Measurements from ENCODE around the gene TCHH.
"Not testable (repeated sequence)": the region's sequence is repeated elsewhere in the genome, so short reads cannot be mapped to it uniquely, and the experiment has no call there.

Gene TCHH

GRCh38 chr1:152107984-152108881 lies 7.0 kb downstream of the TCHH start:
- peak; percentile 30 for DNase-seq
- H3K36me3 Mint-ChIP-seq (ENCODE audit: low read depth): no peaks in the 10 kb centered on the region
- no peaks in the 10 kb centered on the region for H3K4me1 Mint-ChIP-seq (ENCODE audit: low read depth)
- peak overlapping the region; percentile 9 for H3K27ac Mint-ChIP-seq
- peaks cover 9% of the 10 kb centered on the region for H3K27me3 Mint-ChIP-seq
- H3K4me3 Mint-ChIP-seq: no peak overlapping the region
- H3K9me3 Mint-ChIP-seq: no peaks in the 10 kb centered on the region

DNA sequence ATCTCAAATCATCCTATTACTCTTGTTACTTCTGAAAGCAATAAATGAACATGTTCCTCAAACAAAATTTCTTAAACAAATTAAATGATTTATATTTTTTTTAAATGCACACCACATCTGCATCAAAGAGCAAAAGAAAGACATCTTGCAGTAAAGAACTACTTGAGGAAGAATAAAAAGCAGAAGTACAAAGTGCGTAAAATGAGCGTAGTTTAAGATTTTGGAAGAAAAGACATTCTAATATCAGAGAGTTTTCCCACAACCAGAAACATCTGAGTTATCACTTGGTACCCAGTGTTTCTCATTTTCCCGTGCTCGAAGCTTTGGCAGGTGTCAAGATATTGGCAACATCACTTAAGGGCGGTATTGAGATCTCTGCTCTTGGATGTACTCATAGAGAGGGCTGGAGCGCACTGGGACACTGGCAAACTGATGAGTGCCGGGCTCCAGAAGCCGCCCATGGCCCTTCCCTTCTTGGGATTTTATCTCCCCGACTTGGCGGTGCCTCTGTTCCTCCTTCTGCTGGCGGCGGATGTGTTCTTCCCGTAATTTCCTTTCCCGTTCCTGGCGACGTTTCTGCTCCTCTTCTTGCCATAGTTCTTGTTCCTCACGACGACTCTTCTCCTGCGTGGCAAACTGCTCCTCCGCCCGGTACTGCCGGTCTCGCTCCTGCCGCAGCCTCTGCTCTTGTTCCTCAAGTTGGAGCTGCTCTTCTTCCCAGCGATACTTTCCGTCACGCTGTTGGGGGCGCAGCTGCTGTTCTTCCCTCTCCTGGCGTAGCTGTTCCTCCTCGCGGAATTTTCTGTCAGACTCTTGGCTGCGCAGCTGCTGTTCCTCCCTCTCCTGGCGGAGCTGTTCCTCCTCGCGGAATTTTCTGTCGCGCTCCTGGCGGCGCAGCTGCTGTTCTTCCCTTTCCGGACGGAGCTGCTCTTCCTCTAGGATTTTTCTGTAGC lies 7.9 kb downstream of the TCHH start:
- H3K36me3 Mint-ChIP-seq (ENCODE audit: low read depth): no peaks in the 10 kb centered on the region
- peak; percentile 32 for DNase-seq
- H3K9me3 Mint-ChIP-seq: no peaks in the 10 kb centered on the region
- no peak overlapping the region for H3K27ac Mint-ChIP-seq
- H3K27me3 Mint-ChIP-seq: peaks cover 15% of the 10 kb centered on the region
- H3K4me1 Mint-ChIP-seq (ENCODE audit: low read depth): no peaks in the 10 kb centered on the region
- no peak overlapping the region for H3K4me3 Mint-ChIP-seq

DNA sequence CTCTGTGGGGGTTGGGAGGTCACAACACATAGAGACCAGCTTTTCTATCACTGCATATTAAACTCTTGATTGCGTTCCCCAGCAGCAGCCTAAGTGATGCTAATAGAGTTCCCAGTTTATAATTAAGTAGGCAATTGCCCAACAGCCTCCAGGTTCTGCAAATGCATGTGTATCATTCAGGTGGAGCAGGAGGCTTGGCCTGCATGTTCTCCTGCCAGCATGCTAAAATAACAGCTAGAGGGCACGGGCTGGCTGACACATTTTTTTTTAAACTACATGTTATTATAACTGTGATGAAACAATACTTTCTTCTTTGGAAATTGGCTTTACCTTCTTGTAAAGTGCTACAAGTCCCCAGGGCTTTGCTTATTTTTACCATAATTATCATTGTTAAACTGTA lies 10.4 kb downstream of the TCHH start:
- peaks cover 36% of the 10 kb centered on the region for H3K27me3 Mint-ChIP-seq
- no peaks in the 10 kb centered on the region for H3K9me3 Mint-ChIP-seq
- H3K4me3 Mint-ChIP-seq: no peak overlapping the region
- H3K36me3 Mint-ChIP-seq (ENCODE audit: low read depth): no peaks in the 10 kb centered on the region
- no peaks in the 10 kb centered on the region for H3K4me1 Mint-ChIP-seq (ENCODE audit: low read depth)
- no peak overlapping the region for H3K27ac Mint-ChIP-seq
- no peak for DNase-seq

DNA sequence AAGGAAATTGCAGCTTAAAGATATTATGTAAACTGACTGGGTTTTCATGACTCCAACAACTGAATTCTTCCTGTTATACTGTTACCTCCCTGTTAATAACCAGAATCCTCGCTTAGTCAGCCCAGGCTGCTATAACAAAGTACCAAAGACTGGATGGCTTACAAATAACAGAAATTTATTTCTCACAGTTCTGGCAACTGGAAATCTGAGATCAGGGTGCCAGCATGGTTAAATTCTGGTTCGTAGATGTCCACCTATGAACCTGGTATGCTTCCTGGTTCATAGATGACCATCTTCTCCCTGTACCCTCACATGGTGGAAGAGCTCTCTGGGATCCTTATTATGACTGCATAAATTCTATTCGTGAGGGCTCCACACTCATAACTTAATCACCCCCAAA lies 18.3 kb downstream of the TCHH start:
- no peaks in the 10 kb centered on the region for H3K36me3 Mint-ChIP-seq (ENCODE audit: low read depth)
- H3K9me3 Mint-ChIP-seq: peaks cover 10% of the 10 kb centered on the region
- no peaks in the 10 kb centered on the region for H3K4me1 Mint-ChIP-seq (ENCODE audit: low read depth)
- DNase-seq: no peak
- H3K4me3 Mint-ChIP-seq: no peak overlapping the region
- no peak overlapping the region for H3K27ac Mint-ChIP-seq
- H3K27me3 Mint-ChIP-seq: peaks cover 67% of the 10 kb centered on the region

GRCh38 chr1:152089014-152089674 lies 26.1 kb downstream of the TCHH start, which contains the start of gene TCHHL1:
TCHHL1 (minus strand) TSS chr1:152089064; CDS start chr1:152088143, 921 bp downstream.
- H3K36me3 Mint-ChIP-seq (ENCODE audit: low read depth): no peaks in the 10 kb centered on the region
- H3K9me3 Mint-ChIP-seq: peaks cover 14% of the 10 kb centered on the region
- peaks cover 33% of the 10 kb centered on the region for H3K27me3 Mint-ChIP-seq
- no peak within 1 kb of the TSS for H3K4me3 Mint-ChIP-seq
- H3K27ac Mint-ChIP-seq: no peak within 1 kb of the TSS
- no peaks in the 10 kb centered on the region for H3K4me1 Mint-ChIP-seq (ENCODE audit: low read depth)
- DNase-seq: no peak

DNA sequence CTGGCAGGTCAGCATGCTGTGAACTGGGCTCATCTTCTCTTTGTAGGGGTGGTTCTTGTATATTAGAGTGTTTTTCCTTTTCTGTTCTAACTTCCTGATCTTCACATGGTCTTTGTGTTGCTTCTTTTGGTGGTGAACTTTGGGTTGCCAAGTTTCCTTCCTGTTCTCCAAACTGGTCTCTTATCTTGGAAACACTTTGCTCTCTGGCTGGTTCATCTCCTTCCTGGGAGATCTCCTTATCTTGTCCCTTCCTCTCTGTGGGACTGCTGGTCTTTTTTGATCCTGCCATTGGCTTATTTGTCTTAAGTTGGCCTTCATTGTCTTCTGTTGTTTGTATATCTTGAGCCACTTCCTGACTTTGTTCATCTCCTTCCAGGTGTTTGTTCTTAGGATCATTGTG lies 28.5 kb downstream of the TCHH start:
- no peaks in the 10 kb centered on the region for H3K36me3 Mint-ChIP-seq (ENCODE audit: low read depth)
- no peaks in the 10 kb centered on the region for H3K4me1 Mint-ChIP-seq (ENCODE audit: low read depth)
- H3K4me3 Mint-ChIP-seq: no peak overlapping the region
- no peak overlapping the region for H3K27ac Mint-ChIP-seq
- peaks cover 3% of the 10 kb centered on the region for H3K9me3 Mint-ChIP-seq
- DNase-seq: no peak
- peaks cover 20% of the 10 kb centered on the region for H3K27me3 Mint-ChIP-seq

DNA sequence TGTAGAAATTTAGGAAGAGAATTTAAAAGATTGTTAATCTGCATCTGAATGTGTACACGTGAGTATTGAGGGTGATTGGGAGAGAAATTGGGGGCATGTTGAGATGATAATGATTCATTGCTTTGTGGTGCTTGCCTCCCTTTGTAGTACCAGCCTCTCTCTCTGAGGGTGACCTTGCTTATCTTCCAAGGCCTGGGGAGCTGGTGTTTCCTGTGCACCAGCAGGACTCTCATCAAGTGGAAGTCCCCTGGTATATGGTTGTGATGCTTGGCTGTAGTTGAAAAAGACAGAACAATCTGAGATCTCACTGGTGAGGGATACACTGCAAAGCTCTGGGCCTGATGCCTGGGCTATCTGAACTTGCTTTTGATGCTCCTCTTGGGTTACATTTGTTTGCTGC lies 30.4 kb downstream of the TCHH start:
- Mint-ChIP-seq H3K27me3 (peaks cover 12% of the 10 kb centered on the region), H3K36me3 (ENCODE audit: low read depth) (no peaks in the 10 kb centered on the region), H3K9me3 (no peaks in the 10 kb centered on the region), H3K27ac (no peak overlapping the region), H3K4me1 (ENCODE audit: low read depth) (no peaks in the 10 kb centered on the region), H3K4me3 (no peak overlapping the region)
- DNase-seq: no peak

- not testable (repeated sequence) for H3K4me1 Mint-ChIP-seq (ENCODE audit: low read depth); DNase-seq; H3K36me3 Mint-ChIP-seq (ENCODE audit: low read depth); H3K9me3 Mint-ChIP-seq; H3K4me3 Mint-ChIP-seq; H3K27ac Mint-ChIP-seq
- H3K27me3 Mint-ChIP-seq: peaks cover 12% of the 10 kb centered on the region
Measured at GRCh38 chr1:152081026-152081425, 34.2 kb downstream of the TCHH start.

GRCh38 chr1:152080494-152080893 lies 34.8 kb downstream of the TCHH start:
- not testable (repeated sequence) for DNase-seq; H3K4me1 Mint-ChIP-seq (ENCODE audit: low read depth); H3K9me3 Mint-ChIP-seq; H3K27ac Mint-ChIP-seq; H3K36me3 Mint-ChIP-seq (ENCODE audit: low read depth); H3K4me3 Mint-ChIP-seq
- peaks cover 12% of the 10 kb centered on the region for H3K27me3 Mint-ChIP-seq

GRCh38 chr1:152078831-152079441 lies 36.3 kb downstream of the TCHH start:
- H3K9me3 Mint-ChIP-seq: no peaks in the 10 kb centered on the region

DNA sequence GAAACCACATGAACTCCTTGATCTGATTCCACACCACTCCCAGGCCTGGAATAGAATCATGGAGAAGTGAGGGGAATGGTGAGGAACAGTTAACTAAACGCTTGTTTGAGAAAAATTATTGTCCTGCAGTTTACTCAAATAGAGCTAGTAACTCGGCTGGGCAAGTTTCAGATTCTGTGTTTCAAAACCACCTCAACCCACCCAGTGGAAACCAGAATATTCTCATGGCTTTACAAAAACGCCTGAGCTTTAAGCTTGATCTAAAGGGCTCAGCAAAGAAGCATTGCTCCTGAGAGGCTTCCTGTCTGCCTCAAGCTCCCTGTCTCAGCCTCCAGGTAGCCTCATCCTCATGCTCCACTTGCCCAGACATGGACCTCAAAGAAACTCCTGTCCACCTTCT lies 42.9 kb downstream of the TCHH start:
- Mint-ChIP-seq H3K27ac (no peak overlapping the region), H3K36me3 (ENCODE audit: low read depth) (no peaks in the 10 kb centered on the region), H3K4me1 (ENCODE audit: low read depth) (no peaks in the 10 kb centered on the region), H3K9me3 (no peaks in the 10 kb centered on the region), H3K4me3 (no peak overlapping the region), H3K27me3 (peaks cover 42% of the 10 kb centered on the region)
- no peak for DNase-seq

More at GRCh38 chr1:152078831-152079441, 36.3 kb downstream of the TCHH start:
- no peak overlapping the region for H3K27ac Mint-ChIP-seq
- peaks cover 21% of the 10 kb centered on the region for H3K27me3 Mint-ChIP-seq
- H3K36me3 Mint-ChIP-seq (ENCODE audit: low read depth): no peaks in the 10 kb centered on the region
- no peaks in the 10 kb centered on the region for H3K4me1 Mint-ChIP-seq (ENCODE audit: low read depth)
- H3K4me3 Mint-ChIP-seq: no peak overlapping the region
- DNase-seq: no peak

- no peak overlapping the region for H3K27ac Mint-ChIP-seq
Measured at GRCh38 chr1:152071123-152071522, 44.1 kb downstream of the TCHH start.

GRCh38 chr1:152067929-152068328 lies 47.3 kb downstream of the TCHH start:
- H3K4me1 Mint-ChIP-seq (ENCODE audit: low read depth): no peaks in the 10 kb centered on the region
- H3K36me3 Mint-ChIP-seq (ENCODE audit: low read depth): no peaks in the 10 kb centered on the region
- H3K27ac Mint-ChIP-seq: no peak overlapping the region
- H3K27me3 Mint-ChIP-seq: peaks cover 44% of the 10 kb centered on the region
- no peak for DNase-seq
- H3K4me3 Mint-ChIP-seq: no peak overlapping the region
- no peaks in the 10 kb centered on the region for H3K9me3 Mint-ChIP-seq

More at GRCh38 chr1:152071123-152071522, 44.1 kb downstream of the TCHH start:
- H3K4me3 Mint-ChIP-seq: no peak overlapping the region
- H3K27me3 Mint-ChIP-seq: peaks cover 46% of the 10 kb centered on the region
- H3K9me3 Mint-ChIP-seq: no peaks in the 10 kb centered on the region
- DNase-seq: no peak
- no peaks in the 10 kb centered on the region for H3K36me3 Mint-ChIP-seq (ENCODE audit: low read depth)
- no peaks in the 10 kb centered on the region for H3K4me1 Mint-ChIP-seq (ENCODE audit: low read depth)

GRCh38 chr1:152067150-152067549 lies 48.1 kb downstream of the TCHH start:
- no peak overlapping the region for H3K27ac Mint-ChIP-seq
- H3K9me3 Mint-ChIP-seq: no peaks in the 10 kb centered on the region
- H3K4me1 Mint-ChIP-seq (ENCODE audit: low read depth): no peaks in the 10 kb centered on the region
- H3K36me3 Mint-ChIP-seq (ENCODE audit: low read depth): no peaks in the 10 kb centered on the region
- no peak for DNase-seq
- peaks cover 38% of the 10 kb centered on the region for H3K27me3 Mint-ChIP-seq
- no peak overlapping the region for H3K4me3 Mint-ChIP-seq

Measured in activated T-cell treated with anti-CD3 and anti-CD28 coated beads, Interleukin-2, amount 50 U/mL, for 24 hours (primary cell).